Breast epithelium (tissue), 3 donors: ENCODE results near the gene DEK.

ENCODE experiments used
- CTCF ChIP-seq, 3 donors: fragments of 450-650 bp; IDR thresholded peaks; one replicate each; pipeline ENCODE4 v1.5.1; 2016 to 2017; ENCODE audit warnings: antibody characterized with exemption in 3 of 3, mild to moderate bottlenecking in 3 of 3, moderate library complexity in 3 of 3
- POLR2A ChIP-seq: fragments of 450-650 bp; IDR thresholded peaks from one replicate; pipeline ENCODE4 v1.6.1; 2016; ENCODE audit warnings: antibody characterized with exemption, mild to moderate bottlenecking, moderate library complexity
- POLR2AphosphoS5 ChIP-seq, 3 donors: sonication (generic); formaldehyde crosslinking; IDR thresholded peaks; one replicate each; pipeline ENCODE4 v1.6.1; 2017; ENCODE audit warnings: antibody characterized with exemption in 3 of 3

DNA sequence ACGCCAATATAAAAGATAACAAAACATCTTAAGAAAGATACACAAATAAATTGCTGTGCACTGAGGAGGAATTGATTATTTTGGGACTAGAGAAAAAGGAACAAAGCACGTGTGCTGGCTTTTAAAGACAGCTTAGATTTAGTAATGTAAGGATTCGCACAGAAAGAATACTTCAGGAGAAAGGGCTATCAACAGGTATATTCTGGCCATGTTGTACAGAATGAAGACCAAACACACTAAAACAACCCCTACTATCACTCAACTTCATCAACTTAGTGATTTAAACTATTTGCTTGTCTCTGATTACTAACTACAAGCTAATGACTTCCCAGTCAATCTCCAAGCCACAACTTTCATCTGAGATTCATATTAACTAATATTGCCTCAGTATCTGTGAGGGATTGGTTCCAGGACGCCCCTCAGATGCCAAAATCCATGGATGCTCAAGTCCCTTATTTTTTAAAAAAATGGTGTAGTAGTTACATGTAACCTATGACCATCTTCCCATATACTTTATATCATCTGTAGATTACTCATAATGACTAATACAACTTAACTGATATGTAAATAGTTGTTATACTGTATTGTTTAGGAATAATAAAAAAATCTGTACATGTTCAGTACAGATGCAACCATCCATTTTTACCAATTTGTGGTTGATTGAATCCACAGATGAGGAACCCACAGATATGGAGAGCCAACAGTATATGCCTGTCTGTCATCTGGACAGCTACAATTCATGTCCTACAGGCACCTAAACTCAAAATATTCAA, 4.5 kb downstream of the DEK start:
- TF ChIP-seq CTCF (IDR thresholded peaks at IDR 0.05) (no peak), POLR2AphosphoS5 (IDR thresholded peaks at IDR 0.05) (no peak), POLR2A (no peak)
